ENCODE measurements around the gene BIRC5.

Gene BIRC5

DNA sequence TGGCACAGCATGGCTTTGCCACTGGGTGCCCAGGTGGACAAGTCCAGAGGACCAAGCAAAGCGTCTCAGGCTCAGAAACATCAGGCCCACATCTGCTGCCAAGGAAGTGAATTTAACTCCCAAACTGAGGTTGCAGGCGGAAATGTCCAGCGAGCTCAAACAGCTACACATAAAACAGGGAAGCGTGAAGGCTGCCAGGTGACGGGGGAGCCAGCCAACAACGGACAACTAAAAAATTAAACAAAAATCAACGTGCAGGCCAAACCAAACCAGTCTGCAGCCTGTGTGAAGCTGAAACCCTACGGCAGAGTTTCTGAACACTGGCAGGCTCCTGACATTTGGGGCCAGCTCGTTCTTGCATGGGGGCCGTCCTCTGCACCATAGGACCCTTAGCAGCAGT, 29.7 kb upstream of the BIRC5 start:
- DNase-seq: no peak

DNA sequence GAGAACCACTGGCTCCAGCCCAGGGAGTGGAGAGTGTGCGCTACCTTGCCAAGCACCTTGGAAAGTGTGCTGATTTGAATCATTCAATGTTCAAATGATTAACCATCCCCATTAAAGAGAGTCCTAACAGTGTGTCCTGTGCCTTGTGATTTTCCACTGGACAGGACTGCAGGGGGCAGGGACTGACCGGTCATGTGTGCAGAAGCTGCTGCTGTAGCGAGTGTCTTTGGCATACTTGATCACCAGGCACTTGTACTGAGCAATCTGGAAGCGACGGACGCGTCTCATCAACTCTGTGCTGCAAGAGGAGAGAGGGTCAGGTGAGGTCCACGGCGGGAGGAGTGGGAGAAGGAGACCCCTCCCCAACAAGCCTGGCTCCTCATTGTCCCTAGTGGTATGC, 29.2 kb upstream of the BIRC5 start:
- no peak for DNase-seq

DNA sequence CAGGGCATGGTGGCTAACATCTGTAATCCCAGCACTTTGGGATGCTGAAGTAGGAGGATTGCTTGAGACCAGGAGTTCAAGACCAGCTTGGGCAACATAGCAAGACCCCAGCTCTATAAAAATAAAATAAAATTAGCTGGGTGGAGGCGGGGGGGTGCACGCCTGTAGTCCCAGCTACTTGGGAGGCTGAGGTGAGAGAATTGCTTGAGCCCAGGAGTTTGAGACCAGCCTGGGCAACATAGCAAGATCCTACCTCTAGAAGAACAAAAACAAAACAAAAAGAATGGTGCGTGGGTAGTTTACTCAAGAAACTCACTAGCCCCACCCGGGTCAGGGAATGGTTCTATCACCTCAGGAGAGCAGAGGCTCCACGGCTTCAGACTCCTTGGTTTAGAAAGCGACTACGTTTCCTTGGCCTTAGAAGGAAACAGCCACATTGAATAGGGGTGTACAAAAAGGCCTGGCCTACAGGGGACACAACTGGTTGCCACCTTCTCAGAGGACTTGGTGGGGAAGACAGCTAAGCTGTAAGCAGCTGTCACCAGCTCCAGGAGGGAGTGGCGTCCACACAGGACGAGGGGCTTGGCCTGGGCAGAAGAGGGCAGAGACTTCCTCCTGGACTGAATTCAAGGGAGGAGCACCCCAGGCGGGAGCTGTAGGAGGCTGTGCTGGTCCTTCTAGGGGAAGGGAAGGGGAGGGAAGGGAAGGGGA, 27.9 kb upstream of the BIRC5 start:
- DNase-seq: no peak

DNA sequence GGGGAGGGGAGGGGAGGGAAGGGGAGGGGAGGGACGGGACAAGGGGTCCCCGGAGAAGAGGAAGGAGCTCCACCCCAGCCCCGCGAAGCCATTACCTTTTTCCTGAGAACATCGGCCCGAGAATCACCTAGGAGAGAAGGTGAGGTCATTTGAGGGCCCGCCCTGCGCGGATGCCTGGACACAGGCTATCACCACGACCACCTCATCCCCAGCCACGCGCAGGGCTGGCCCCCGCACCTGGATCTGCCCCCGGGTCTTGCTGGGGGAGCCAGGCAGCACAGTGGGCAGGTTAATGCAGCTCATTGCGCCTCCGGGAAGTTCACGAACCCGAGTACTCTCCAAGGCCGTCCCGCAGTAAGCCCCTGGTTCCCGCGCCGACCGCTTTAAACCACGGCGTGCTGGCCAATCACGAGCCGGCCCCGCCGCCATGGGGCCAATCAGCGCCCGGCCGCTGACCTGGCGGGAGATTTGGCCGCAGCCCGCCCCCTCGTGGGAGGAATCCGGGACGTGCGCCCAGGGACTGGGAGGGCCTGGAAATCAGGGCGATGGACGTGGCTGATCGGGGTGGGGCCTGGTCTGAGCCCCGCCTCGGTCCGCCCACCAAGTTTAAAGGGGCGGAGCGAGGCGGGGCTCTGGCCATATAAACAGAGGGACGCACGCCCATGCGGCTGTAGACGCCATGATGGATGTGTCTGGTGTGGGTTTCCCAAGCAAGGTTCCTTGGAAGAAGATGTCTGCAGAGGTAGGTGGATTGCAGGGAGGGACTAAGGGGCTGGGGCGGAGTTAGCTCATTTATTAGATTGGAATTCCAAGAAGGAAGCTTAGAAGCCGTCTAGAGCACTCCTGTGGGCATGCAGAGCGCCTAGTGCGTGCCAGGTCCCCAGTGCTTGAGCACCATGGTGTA, 27.1 kb upstream of the BIRC5 start, which contains the start of the genes AFMID and TK1:
Gene AFMID (plus strand): TSS at position 671 of the 904 bp plus-strand sequence. CDS start 9 bp downstream, at position 680.
Gene TK1 (minus strand): TSS at position 361 of the 904 bp plus-strand sequence. CDS start 58 bp downstream, at position 303.
- DNase-seq: peak; percentile 91

DNA sequence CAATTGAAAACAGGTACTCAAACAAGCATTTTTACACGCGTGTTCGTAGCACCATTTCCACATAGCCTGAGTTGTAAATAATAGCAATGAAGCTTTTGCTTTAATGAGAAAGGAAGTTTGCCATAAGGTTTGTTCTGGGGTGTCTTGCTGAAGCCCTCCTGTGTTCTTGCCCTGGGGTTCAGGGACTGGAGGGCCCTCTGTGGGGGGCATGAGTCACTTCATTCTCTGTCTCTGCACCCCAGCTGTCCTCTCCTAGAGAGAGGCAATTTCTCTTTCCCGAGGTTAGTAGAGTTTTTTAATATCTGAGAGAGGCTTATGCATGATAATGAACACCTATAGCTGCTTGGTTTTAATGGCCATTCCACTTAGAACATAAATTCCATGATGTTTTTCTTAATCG, 17.3 kb upstream of the BIRC5 start:
- DNase-seq: no peak

DNA sequence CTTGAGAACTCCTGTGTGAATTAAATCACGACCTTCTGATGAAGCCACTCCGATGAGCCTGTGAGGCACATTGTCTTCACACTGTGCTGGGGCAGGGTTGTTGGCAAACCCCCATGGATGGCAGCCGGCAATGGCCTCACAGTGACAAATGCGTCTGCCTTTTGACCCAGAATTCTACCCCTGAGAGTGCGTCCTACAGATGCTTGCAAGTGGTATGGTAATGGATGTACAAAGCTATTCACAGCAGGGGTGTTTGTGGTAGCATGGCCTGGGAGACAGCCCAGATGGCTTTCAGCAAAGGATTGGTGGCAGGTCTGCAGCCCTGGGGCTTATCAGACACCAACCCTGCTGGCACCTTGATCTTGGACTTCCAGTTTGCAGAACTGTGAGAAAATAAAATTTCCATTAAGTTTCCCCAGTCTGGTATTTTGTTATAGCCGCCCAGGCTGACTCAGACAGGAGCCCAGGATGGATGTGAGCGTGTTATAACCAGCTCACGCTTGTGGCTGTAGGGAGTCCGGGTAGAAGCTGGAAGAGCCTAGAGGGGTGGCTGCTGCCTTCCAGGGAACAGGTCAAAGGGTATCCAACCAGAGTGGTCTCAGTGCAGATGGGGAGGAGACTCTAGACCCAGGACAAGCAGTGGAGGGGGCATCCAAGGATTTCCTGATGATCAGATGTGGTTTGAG, 16.8 kb upstream of the BIRC5 start:
- DNase-seq: no peak

DNA sequence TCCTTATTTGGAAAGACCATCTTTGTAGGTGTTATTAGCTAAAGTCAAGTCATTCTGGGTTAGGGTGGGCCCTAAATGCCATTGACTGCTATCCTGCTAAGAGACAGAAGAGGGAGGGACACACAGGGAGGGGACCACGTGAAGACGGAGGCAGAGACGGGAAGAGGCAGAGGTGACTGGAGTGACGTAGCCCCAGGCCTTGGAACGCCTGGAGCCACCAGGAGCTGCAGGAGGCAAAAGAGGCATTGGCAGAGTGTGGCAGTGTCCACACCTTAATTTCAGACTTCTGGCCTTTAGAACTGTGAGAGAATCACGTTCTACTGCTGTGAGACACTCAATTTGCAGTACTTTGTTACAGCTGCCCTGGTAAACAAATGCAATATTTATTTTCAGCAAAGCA, 13.6 kb upstream of the BIRC5 start:
- no peak for DNase-seq

DNA sequence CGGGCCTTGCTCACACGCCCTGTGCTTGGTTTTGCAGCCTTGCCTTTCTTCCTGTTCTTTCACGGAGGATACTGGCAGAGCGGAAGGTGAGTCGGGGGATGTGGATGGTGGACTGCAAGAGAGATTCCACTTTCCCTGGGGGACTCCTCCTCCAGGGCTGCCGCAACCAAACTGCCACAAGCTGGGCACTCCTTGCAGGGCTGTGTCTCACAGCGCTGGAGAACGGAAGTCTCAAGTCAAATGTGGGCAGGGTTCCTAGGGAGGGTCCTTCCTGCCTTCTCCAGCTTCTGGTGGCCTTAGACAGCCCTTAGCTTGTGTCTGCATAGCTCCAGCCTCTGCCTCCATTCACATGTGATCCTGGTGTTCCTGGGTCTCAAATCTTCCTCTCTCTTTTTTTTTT, 11.4 kb upstream of the BIRC5 start:
- no peak for DNase-seq

DNA sequence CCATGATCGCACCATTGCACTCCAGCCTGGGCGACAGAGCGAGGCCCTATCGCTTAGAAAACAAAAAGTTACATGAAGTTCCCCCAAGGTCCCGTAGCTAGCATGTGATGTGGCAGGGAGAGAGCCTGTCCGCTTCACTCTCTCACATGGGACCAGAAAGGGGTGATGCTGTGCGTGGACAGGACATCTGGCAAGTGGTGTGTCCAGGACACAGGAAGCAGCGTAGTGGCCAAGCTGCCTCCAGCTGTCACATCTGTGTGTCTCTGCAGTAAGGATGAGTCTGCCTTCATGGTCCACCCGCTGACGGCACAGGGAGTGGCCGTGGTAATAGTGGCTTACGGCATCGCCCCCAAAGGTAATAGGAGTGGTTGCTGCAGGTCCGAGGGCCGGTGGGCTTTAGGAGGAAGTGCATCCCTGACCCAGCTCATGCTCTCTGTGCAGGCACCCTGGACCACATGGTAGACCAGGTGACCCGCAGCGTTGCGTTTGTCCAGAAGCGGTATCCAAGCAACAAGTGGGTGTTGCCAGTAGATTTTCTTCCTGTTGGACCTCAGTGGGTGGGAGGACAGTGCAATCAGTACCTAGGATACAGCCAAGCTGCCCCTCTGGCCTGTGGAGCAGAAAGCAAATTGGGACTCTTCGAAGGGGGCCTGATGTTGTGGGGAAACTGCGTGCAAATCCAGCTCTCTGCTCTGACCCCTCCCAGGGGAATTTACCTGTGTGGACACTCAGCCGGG, 9.5 kb upstream of the BIRC5 start:
- DNase-seq: no peak

DNA sequence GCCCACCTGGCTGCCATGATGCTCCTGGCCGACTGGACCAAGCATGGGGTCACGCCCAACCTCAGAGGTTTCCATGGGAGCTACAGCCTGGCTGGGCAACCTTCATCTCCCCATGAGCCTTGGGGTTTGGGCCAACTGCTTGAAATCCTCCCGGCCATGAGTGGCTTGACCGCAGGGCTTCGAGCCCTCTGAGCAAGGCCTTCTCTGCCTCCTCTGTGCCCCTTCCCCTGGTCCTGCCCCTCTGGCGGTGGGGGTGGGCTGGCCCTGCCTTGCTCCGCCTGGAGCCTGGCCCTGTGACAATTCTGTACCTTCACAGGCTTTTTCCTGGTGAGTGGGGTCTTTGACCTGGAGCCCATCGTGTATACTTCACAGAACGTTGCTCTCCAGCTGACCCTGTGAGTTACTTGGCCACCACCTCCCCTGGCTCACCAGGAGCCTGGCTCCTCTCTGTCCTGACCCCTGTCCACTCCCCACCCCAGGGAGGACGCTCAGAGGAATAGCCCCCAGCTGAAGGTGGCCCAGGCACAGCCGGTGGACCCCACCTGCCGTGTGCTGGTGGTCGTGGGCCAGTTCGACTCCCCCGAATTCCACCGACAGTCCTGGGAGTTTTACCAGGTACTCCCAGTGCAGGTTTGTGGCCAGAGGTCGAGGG, 8.8 kb upstream of the BIRC5 start:
- DNase-seq: no peak

DNA sequence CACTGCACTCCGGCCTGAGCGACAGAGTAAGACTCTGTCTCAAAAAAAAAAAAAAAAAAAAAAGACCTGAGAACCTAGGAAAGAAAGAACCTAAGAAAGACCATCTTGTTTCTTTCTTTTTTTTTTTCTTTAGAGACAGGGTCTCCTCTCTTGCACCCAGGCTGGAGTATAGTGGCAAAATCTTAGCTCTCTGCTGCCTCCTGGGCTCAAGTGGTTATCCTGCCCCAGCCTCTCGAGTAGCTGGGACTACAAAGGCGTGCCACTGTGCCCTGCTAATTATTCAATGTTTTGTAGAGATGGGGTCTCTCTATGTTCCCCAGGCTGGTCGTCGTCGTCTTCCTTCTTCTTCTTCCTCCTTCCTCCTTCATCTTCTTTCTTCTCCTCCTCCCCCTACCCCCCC, 7.8 kb upstream of the BIRC5 start:
- no peak for DNase-seq

DNA sequence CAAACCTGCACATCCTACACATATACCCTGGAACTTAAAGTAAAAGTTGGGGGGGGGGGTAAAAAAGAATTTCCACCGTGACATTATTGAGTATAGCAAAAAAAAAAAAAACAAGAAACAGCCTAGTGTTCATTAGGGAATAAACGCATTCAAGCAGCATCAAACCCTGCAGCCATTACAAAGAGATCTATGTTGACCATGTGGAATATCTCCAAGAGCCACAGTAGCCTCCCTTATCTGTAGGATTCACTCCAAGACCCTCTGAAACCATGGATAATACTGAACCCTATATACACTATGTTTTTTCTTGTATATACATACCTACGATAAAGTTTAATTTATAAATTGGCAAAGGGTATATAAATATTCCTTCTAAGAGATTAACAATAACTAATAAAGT, 5.6 kb upstream of the BIRC5 start:
- DNase-seq: no peak

DNA sequence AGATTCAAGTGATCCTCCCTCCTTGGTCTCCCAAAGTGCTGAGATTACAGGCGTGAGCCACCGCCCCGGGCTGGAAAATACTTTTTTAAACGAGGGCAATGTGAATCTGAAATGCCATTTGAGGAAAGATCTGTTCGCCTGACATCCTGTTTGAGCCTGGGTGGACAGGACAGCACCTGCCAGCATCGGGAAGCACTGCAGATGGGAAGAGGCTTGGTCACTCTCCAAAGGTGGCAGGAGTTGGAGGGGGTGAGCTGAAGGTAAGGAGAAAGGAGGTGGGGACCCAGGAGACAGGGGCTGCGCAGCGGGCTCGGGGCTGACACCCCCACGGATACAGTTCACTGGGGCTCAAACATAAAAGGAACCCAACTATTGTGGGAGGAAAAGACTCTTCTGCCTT, 3.9 kb upstream of the BIRC5 start:
- DNase-seq: no peak

DNA sequence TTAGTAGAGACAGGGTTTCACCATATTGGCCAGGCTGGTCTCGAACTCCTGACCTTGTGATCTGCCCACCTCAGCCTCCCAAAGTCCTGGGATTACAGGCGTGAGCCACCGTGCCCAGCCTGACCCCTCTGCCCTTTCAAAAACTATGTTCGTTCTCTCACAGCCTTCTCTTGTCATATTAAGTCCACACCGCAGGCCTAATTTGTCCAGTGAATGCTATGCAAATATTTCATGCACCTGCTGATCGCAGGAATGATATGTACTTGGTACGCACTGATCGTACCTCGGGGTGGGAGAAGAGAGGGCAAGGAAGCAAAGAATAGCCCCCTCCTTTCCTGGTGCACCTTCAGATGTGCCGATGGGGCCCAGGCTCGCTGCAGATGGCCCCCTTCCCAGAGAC, 3.0 kb upstream of the BIRC5 start:
- DNase-seq: no peak

DNA sequence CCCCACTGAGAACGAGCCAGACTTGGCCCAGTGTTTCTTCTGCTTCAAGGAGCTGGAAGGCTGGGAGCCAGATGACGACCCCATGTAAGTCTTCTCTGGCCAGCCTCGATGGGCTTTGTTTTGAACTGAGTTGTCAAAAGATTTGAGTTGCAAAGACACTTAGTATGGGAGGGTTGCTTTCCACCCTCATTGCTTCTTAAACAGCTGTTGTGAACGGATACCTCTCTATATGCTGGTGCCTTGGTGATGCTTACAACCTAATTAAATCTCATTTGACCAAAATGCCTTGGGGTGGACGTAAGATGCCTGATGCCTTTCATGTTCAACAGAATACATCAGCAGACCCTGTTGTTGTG, 631 bp downstream of the BIRC5 start:
- no peak for DNase-seq

DNA sequence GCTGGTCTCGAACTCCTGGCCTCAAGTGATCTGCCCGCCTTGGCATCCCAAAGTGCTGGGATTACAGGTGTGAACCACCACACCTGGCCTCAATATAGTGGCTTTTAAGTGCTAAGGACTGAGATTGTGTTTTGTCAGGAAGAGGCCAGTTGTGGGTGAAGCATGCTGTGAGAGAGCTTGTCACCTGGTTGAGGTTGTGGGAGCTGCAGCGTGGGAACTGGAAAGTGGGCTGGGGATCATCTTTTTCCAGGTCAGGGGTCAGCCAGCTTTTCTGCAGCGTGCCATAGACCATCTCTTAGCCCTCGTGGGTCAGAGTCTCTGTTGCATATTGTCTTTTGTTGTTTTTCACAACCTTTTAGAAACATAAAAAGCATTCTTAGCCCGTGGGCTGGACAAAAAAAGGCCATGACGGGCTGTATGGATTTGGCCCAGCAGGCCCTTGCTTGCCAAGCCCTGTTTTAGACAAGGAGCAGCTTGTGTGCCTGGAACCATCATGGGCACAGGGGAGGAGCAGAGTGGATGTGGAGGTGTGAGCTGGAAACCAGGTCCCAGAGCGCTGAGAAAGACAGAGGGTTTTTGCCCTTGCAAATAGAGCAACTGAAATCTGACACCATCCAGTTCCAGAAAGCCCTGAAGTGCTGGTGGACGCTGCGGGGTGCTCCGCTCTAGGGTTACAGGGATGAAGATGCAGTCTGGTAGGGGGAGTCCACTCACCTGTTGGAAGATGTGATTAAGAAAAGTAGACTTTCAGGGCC, 5.5 kb downstream of the BIRC5 start:
- no peak for DNase-seq

DNA sequence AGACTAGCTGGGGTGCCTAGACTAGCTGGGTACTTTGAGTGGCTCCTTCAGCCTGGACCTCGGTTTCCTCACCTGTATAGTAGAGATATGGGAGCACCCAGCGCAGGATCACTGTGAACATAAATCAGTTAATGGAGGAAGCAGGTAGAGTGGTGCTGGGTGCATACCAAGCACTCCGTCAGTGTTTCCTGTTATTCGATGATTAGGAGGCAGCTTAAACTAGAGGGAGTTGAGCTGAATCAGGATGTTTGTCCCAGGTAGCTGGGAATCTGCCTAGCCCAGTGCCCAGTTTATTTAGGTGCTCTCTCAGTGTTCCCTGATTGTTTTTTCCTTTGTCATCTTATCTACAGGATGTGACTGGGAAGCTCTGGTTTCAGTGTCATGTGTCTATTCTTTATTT, 9.0 kb downstream of the BIRC5 start:
- DNase-seq: no peak

DNA sequence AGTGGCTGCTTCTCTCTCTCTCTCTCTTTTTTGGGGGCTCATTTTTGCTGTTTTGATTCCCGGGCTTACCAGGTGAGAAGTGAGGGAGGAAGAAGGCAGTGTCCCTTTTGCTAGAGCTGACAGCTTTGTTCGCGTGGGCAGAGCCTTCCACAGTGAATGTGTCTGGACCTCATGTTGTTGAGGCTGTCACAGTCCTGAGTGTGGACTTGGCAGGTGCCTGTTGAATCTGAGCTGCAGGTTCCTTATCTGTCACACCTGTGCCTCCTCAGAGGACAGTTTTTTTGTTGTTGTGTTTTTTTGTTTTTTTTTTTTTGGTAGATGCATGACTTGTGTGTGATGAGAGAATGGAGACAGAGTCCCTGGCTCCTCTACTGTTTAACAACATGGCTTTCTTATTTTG, 9.7 kb downstream of the BIRC5 start:
- DNase-seq: no peak

DNA sequence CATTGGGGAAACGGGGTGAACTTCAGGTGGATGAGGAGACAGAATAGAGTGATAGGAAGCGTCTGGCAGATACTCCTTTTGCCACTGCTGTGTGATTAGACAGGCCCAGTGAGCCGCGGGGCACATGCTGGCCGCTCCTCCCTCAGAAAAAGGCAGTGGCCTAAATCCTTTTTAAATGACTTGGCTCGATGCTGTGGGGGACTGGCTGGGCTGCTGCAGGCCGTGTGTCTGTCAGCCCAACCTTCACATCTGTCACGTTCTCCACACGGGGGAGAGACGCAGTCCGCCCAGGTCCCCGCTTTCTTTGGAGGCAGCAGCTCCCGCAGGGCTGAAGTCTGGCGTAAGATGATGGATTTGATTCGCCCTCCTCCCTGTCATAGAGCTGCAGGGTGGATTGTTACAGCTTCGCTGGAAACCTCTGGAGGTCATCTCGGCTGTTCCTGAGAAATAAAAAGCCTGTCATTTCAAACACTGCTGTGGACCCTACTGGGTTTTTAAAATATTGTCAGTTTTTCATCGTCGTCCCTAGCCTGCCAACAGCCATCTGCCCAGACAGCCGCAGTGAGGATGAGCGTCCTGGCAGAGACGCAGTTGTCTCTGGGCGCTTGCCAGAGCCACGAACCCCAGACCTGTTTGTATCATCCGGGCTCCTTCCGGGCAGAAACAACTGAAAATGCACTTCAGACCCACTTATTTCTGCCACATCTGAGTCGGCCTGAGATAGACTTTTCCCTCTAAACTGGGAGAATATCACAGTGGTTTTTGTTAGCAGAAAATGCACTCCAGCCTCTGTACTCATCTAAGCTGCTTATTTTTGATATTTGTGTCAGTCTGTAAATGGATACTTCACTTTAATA, 10.4 kb downstream of the BIRC5 start:
- no peak for DNase-seq

DNA sequence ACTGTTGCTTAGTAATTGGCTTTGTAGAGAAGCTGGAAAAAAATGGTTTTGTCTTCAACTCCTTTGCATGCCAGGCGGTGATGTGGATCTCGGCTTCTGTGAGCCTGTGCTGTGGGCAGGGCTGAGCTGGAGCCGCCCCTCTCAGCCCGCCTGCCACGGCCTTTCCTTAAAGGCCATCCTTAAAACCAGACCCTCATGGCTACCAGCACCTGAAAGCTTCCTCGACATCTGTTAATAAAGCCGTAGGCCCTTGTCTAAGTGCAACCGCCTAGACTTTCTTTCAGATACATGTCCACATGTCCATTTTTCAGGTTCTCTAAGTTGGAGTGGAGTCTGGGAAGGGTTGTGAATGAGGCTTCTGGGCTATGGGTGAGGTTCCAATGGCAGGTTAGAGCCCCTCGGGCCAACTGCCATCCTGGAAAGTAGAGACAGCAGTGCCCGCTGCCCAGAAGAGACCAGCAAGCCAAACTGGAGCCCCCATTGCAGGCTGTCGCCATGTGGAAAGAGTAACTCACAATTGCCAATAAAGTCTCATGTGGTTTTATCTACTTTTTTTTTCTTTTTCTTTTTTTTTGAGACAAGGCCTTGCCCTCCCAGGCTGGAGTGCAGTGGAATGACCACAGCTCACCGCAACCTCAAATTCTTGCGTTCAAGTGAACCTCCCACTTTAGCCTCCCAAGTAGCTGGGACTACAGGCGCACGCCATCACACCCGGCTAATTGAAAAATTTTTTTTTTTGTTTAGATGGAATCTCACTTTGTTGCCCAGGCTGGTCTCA, 11.2 kb downstream of the BIRC5 start:
- DNase-seq: no peak
